ENCODE results near the gene SLC36A2.

Gene SLC36A2

DNA sequence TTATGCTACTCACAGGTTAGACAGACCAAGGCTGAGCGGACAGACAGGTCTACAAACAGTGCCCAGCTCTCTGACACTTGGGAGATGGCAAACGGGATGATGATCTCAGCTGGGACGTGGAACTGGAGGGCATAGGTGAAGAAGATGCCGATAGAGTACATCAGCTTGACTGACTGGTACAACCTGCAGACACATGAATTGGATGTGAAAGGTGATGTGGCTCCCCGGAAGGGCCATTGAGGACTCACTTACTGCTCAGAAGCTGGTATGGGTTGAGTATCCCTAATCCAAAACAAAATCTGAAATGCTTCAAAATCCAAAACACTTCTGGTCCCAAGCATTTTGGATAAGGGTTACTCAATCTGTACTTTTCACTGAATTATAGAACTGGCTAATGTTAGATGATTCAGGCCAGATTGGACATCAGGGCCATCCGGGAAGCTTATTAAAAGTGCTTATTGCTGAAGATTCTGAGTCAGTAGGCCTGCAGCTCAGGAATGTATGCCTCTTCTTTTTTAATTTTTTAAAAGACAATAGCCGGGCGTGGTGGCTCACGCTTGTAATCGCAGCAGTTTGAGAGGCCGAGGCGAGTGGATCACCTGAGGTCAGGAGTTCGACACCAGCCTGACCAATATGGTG is 66.2 kb downstream of the SLC36A2 start:
- DNase-seq, result no peak

DNA sequence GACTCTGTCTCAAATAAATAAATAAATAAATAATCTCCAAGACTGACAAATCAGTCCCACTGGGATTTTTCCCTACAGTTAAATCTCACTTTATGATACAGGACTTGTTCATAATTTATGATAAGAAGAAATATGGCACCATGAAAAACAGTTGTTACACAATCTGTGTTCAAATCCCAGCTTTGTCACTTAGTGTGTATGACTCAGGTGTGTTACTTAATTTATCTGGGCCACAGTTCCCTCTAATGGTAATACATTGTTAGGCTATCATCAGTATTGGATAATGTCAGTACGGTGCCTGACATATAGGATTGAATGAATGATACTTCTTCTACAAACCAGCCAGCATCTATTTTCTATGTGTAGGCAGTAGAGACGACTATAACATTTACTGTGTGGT is 66.9 kb downstream of the SLC36A2 start:
- DNase-seq, result no peak

DNA sequence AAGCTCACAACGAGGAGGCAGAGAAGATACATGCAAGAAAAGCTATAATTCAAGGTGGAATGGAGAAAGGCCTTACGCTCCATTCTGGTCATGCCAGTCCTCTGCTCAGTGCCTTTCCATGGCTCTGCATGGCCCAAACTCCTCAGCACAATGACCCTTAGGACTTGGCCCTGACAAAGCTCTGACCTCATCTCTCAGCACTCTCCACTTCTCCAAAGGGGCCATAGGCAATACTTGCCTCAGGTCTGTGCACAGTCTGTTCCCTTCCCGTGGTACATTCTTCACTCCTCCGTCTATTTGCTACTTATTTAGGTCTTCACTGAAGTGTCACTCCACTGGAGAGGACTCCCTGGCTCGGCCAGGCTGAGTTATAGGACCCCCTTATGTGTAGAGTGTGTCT is 68.5 kb downstream of the SLC36A2 start:
- no peak for DNase-seq

DNA sequence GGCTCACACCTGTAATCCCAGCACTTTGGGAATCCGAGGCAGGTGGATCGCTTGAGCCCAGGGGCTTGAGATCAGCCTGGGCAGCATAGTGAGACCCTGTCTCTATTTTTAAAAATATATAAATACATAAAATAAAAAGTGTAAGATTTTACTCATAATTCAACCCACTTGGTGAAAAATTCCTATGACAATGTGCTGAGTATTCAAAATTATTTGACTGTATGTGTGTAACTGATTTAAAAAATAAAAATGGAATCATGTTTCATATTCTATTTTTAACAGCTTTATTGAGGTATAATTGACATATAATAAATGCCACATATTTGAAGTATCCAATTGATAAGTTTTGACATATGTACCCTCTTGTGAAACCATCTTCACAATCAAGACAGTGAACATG is 71.6 kb downstream of the SLC36A2 start:
- no peak for DNase-seq

DNA sequence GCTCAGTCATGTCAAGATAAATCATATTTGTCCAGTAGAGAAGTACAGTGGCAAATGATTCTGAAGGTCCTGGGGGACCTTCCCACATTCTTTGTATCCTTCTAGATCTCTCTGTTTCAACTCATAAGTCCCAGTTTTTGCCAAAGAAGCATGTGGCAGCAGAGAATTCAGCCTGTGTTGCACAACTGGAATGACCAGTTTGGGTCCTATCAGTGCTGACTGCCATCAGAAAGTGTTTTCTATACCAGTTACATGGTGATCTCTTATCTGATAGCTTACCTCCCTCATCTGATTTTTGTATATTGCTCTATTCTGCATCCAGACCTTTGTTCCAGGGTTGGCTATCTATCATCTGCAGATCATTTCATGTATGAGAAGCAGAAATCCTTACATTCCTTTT is 72.7 kb downstream of the SLC36A2 start:
- no peak for DNase-seq

DNA sequence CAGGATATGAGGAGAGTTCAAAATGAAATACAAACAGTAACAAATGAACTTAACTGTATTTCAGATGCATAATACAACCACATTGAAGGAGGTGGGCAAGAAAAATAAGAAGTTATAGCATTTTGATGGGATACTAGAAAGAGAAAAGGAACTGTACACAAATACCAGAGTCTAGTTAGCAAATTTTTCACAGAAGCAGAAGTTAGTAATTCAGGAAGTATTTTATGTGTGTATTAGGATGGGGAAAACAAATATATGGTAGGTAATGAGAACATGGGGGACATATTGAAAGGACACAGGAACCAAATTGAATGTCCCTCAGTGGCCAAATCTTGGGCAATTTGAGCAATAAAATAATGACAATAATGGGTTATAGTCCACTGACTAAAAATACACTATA is 76.0 kb downstream of the SLC36A2 start:
- DNase-seq, result no peak

DNA sequence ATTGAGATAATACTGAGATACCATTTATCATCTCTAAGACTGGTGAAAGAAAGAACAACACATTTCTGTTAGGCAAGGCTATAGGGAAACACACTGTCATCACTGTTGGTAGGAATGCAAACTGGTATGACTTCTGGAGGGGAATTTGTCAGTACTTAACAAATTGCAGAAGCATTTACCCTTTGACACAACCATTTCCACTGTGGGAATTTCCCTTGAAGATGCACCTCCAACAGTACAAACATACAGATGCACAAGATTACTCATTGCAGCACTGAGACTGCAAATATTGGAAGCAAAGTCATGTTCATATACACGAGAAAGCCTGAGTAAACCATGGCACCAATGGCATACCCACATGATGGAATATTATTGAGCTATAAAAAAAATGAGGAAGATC is 76.8 kb downstream of the SLC36A2 start:
- no peak for DNase-seq

DNA sequence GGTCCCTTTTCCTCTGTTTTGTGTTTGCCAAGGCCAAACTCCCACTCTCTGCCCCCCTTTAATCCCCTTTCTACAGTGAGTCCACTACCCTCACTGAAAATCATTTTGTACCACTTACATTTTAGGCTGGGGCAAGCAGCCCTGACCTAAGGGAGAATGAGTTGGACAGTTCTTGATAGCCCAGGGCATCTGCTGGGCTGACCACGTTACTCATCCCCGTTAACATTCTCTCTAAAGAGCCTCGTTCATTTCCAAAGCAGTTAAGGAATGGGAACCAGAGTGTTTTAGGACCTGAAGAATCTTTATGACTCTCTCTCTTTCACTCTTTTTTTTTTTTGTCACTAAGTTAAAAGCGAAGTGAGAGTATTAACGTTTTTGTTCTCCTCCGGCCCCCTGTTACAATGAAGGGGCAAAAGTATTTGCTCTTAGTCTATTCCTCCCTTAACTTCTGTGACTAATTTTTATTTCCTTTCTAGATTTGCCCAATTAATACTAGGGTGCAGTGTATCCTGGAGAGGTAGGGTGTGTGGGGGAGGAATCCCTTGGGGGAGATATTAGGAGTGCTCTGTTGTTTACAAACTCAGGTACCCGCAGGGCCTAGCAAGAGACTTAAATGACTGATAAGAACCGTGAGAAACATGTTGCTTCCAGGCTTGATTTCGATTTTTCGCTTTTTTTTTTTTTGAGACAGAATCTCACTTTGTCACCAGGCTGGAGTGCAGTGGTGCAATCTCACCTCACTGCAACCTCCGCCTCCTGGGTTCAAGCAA is 79.7 kb downstream of the SLC36A2 start:
- no peak for DNase-seq

Data from NCI-H510A (cell line).